GM12892 (cell line): ENCODE measurements around the gene CCDC9B.

Experiments
- DNase-seq: peaks from one replicate; pipeline ENCODE4 v3.0.0; 2011; ENCODE audit not compliant: insufficient read length
- FAIRE-seq: peaks from 2 replicates; lab custom pipeline; 2011; peaks lifted over from hg19 to GRCh38; lab: Jason Lieb, UNC
- POLR2A ChIP-seq: IDR thresholded peaks from 2 replicates; pipeline ENCODE4 v1.6.1; 2011; ENCODE audit warnings: low read depth, low read length, control low read depth
- POLR2AphosphoS5 ChIP-seq: IDR thresholded peaks from 2 replicates; pipeline ENCODE4 v1.6.1; 2011; ENCODE audit warnings: low read depth, low read length, control low read depth
- TAF1 ChIP-seq: IDR thresholded peaks from 2 replicates; pipeline ENCODE4 v1.6.1; 2011; ENCODE audit warnings: low read depth, mild to moderate bottlenecking, control low read depth, low read length, borderline replicate concordance

The CCDC9B gene

GRCh38 chr15:40347559-40348473 is 7.1 kb upstream of the CCDC9B start:
- FAIRE-seq (no peak), DNase-seq (no peak)
- TF ChIP-seq POLR2A (no peak), POLR2AphosphoS5 (no peak), TAF1 (no peak)

- no peak for FAIRE-seq
- TF ChIP-seq POLR2A (no peak), TAF1 (no peak), POLR2AphosphoS5 (no peak)
- DNase-seq, result no peak
These were observed 6.1 kb upstream of the CCDC9B start for GRCh38 chr15:40346579-40347558.

GRCh38 chr15:40345867-40346578 is 5.3 kb upstream of the CCDC9B start:
- no peak for TF ChIP-seq POLR2A
- TF ChIP-seq POLR2AphosphoS5, result no peak
- TF ChIP-seq TAF1, result no peak
- no peak for FAIRE-seq
- DNase-seq, result no peak

GRCh38 chr15:40345225-40345866 is 4.6 kb upstream of the CCDC9B start:
- FAIRE-seq (no peak), DNase-seq (no peak)
- TF ChIP-seq TAF1 (no peak), POLR2A (no peak), POLR2AphosphoS5 (no peak)

GRCh38 chr15:40344631-40345120 is 3.9 kb upstream of the CCDC9B start:
- TF ChIP-seq TAF1, result no peak
- no peak for TF ChIP-seq POLR2A
- TF ChIP-seq POLR2AphosphoS5, result no peak
- FAIRE-seq (peak; percentile 87), DNase-seq (peak; percentile 79)

GRCh38 chr15:40344217-40344616 is 3.5 kb upstream of the CCDC9B start:
- no peak for DNase-seq
- no peak for FAIRE-seq
- TF ChIP-seq TAF1, result no peak
- no peak for TF ChIP-seq POLR2AphosphoS5
- TF ChIP-seq POLR2A, result no peak

GRCh38 chr15:40343512-40343911 is 2.8 kb upstream of the CCDC9B start:
- no peak for DNase-seq
- TF ChIP-seq TAF1 (no peak), POLR2A (no peak), POLR2AphosphoS5 (no peak)
- FAIRE-seq, result no peak

GRCh38 chr15:40342416-40343320 is 1.9 kb upstream of the CCDC9B start:
- TF ChIP-seq POLR2A (no peak), TAF1 (no peak), POLR2AphosphoS5 (no peak)
- FAIRE-seq, result no peak

GRCh38 chr15:40340038-40340739 is 550 bp downstream of the CCDC9B start:
- DNase-seq, result no peak
- FAIRE-seq, result no peak
- TF ChIP-seq POLR2A (no peak), POLR2AphosphoS5 (no peak)

More at GRCh38 chr15:40342416-40343320, 1.9 kb upstream of the CCDC9B start:
- no peak for DNase-seq

- TF ChIP-seq POLR2A (no peak), POLR2AphosphoS5 (no peak), TAF1 (no peak)
- DNase-seq, result no peak
- FAIRE-seq, result no peak
These were observed 1.2 kb downstream of the CCDC9B start for GRCh38 chr15:40339621-40339945.
